ENCODE data around the gene IDE.

IDE gene

GRCh38 chr10:92479547-92479946 lies 94.3 kb downstream of the IDE start:
- TF ChIP-seq SNAI2 (CRISPR knock-in tag; IDR thresholded peaks at IDR 0.05), result no peak
- no peak for TF ChIP-seq CSRNP3 (CRISPR knock-in tag; IDR thresholded peaks at IDR 0.05)
- no peak for TF ChIP-seq ZNF70 (CRISPR knock-in tag; IDR thresholded peaks at IDR 0.05)
- TF ChIP-seq ESRRG (CRISPR knock-in tag; IDR thresholded peaks at IDR 0.05), result no peak
- no peak for TF ChIP-seq POU6F1 (CRISPR knock-in tag; IDR thresholded peaks at IDR 0.05; ENCODE audit: borderline replicate concordance, low read depth)
- TF ChIP-seq ZFP30 (CRISPR knock-in tag; IDR thresholded peaks at IDR 0.05), result no peak
- no peak for TF ChIP-seq PPARA (CRISPR knock-in tag; IDR thresholded peaks at IDR 0.05; ENCODE audit: borderline replicate concordance)
- TF ChIP-seq OSR1 (CRISPR knock-in tag; IDR thresholded peaks at IDR 0.05), result no peak
- no peak for TF ChIP-seq ISL1 (CRISPR knock-in tag; IDR thresholded peaks at IDR 0.05)
- no peak for TF ChIP-seq ZC3H10 (CRISPR knock-in tag; IDR thresholded peaks at IDR 0.05)
- TF ChIP-seq BACH2 (CRISPR knock-in tag; IDR thresholded peaks at IDR 0.05; ENCODE audit: borderline replicate concordance), result no peak
- no peak for ATAC-seq

GRCh38 chr10:92478536-92478935 lies 95.4 kb downstream of the IDE start:
- TF ChIP-seq ZNF70 (CRISPR knock-in tag; IDR thresholded peaks at IDR 0.05) (no peak), TSHZ2 (CRISPR knock-in tag; IDR thresholded peaks at IDR 0.05) (no peak), PPARA (CRISPR knock-in tag; IDR thresholded peaks at IDR 0.05; ENCODE audit: borderline replicate concordance) (no peak), CREB5 (CRISPR knock-in tag; IDR thresholded peaks at IDR 0.05; ENCODE audit: low read depth) (no peak), GLIS3 (CRISPR knock-in tag; IDR thresholded peaks at IDR 0.05) (no peak), TCF4 (CRISPR knock-in tag; IDR thresholded peaks at IDR 0.05; ENCODE audit: borderline replicate concordance) (no peak), ZNF8 (CRISPR knock-in tag; IDR thresholded peaks at IDR 0.05) (no peak), BACH2 (CRISPR knock-in tag; IDR thresholded peaks at IDR 0.05; ENCODE audit: borderline replicate concordance) (no peak), ARNTL (CRISPR knock-in tag; IDR thresholded peaks at IDR 0.05; ENCODE audit: borderline replicate concordance, low read depth) (no peak), CSRNP3 (CRISPR knock-in tag; IDR thresholded peaks at IDR 0.05) (no peak), ISL1 (CRISPR knock-in tag; IDR thresholded peaks at IDR 0.05) (no peak), ZFP3 (CRISPR knock-in tag; IDR thresholded peaks at IDR 0.05) (no peak)
- ATAC-seq, result no peak

GRCh38 chr10:92475357-92475868 lies 98.5 kb downstream of the IDE start:
- ATAC-seq, result no peak
- TF ChIP-seq POU6F1 (CRISPR knock-in tag; IDR thresholded peaks at IDR 0.05; ENCODE audit: borderline replicate concordance, low read depth) (no peak), ESRRG (CRISPR knock-in tag; IDR thresholded peaks at IDR 0.05) (no peak), GLIS3 (CRISPR knock-in tag; IDR thresholded peaks at IDR 0.05) (no peak), SNAI2 (CRISPR knock-in tag; IDR thresholded peaks at IDR 0.05) (no peak), TSHZ2 (CRISPR knock-in tag; IDR thresholded peaks at IDR 0.05) (no peak), TCF4 (CRISPR knock-in tag; IDR thresholded peaks at IDR 0.05; ENCODE audit: borderline replicate concordance) (no peak), ZNF565 (CRISPR knock-in tag; conservative IDR thresholded peaks at IDR 0.05; ENCODE audit: low read depth) (no peak), ARNTL (CRISPR knock-in tag; IDR thresholded peaks at IDR 0.05; ENCODE audit: borderline replicate concordance, low read depth) (no peak), CSDC2 (CRISPR knock-in tag; IDR thresholded peaks at IDR 0.05) (no peak), RARB (CRISPR knock-in tag; IDR thresholded peaks at IDR 0.05) (no peak), PATZ1 (CRISPR knock-in tag; IDR thresholded peaks at IDR 0.05; ENCODE audit: borderline replicate concordance) (no peak)

Measured in SK-N-SH treated with all-trans-retinoic acid at 6 μM for 48 hours (cell line).